HCT116 (cell line): ENCODE data around the gene MAP3K6. TPM values are rescaled to one million over a fixed set of nuclear protein-coding genes. Genes with fewer than 3 reads are reported as not detected.
A peak's percentile ranks its signal among the peaks of the same experiment; 100 is the strongest.

Experiments
- ATAC-seq: fragments of 200-7000 bp; cut with Tn5 transposase; 2 replicates; pipeline ENCODE4 v1.9.1; 2020; ENCODE audit warnings: mild to moderate bottlenecking, moderate library complexity
- Bru-seq: library from RNA; stranded (reverse); fragments of 400-500 nt; gene quantifications from one replicate; lab custom pipeline; 2021; lab: Mats Ljungman, UMichigan
- BruChase-seq, 2 experiments: library from RNA; stranded (reverse); fragments of 400-500 nt; gene quantifications; one replicate each; lab custom pipeline; 2021; lab: Mats Ljungman, UMichigan
- BruUV-seq: library from RNA; stranded (reverse); fragments of 400-500 nt; replicated peaks from 2 replicates; lab custom pipeline; 2021; lab: Mats Ljungman, UMichigan
- CTCF ChIA-PET: fragments of 300-600 bp; sonication (Branson Sonifier 250); formaldehyde crosslinking; loops from one replicate; lab custom pipeline; 2021; ENCODE audit warnings: antibody characterized with exemption; lab: Charles Lee
- POLR2A ChIA-PET: fragments of 300-600, 350-600 bp; sonication (Branson Sonifier 250); formaldehyde crosslinking; loops from one replicate; lab custom pipeline; 2021; ENCODE audit warnings: antibody characterized with exemption; lab: Charles Lee
- RAD21 ChIA-PET, 2 experiments: fragments of 300-600 bp; sonication (Branson Sonifier 250); formaldehyde crosslinking; loops; one replicate each; lab custom pipeline; 2023; ENCODE audit warnings: low total read pairs in 2 of 2; ENCODE audit not compliant: uncharacterized antibody in 2 of 2, unreplicated experiment in 2 of 2, low non-redundant PET in 1 of 2; lab: Charles Lee
- DNase-seq: peaks from one replicate; pipeline ENCODE4 v3.0.0-alpha.2; 2010; ENCODE audit warnings: low read depth, low spot score
- H2AFZ ChIP-seq: fragments of 200-600 bp; shearing (Covaris generic), sonication (generic); 2 replicates; pipeline ENCODE4 v1.6.1; 2017; ENCODE audit warnings: low read depth, mixed run types, mixed read lengths, antibody characterized with exemption, low read length; ENCODE audit not compliant: poor library complexity, severe bottlenecking
- H3K27ac ChIP-seq: 2 replicates; pipeline ENCODE4 v1.5.1; 2012; ENCODE audit warnings: low read depth, low read length
- H3K27me3 ChIP-seq: fragments of 200-600 bp; sonication (generic); 2 replicates; pipeline ENCODE4 v1.6.1; 2016; ENCODE audit warnings: mixed run types, low read length, mixed read lengths; ENCODE audit not compliant: insufficient read depth
- H3K36me3 ChIP-seq, 2 experiments: fragments of 200-500 bp in 1 of 2; fragments of 200-600 bp in 1 of 2; sonication (Bioruptor generic) in 1 of 2; sonication (generic) in 1 of 2; 2 replicates each; pipeline versions ENCODE4 v1.5.1 to v1.6.1; 2014 to 2016; ENCODE audit warnings: low read length in 2 of 2, inconsistent platforms in 1 of 2, mixed read lengths in 1 of 2, mixed run types in 1 of 2; ENCODE audit not compliant: insufficient read depth in 2 of 2, control insufficient read depth in 1 of 2
- H3K4me1 ChIP-seq, 2 experiments: fragments of 200-600 bp in 1 of 2; sonication (generic) in 1 of 2; 2 replicates each; pipeline versions ENCODE4 v1.5.1 to v1.6.1; 2012 to 2017; ENCODE audit warnings: low read length in 2 of 2, inconsistent platforms in 1 of 2, mild to moderate bottlenecking in 1 of 2, mixed read lengths in 1 of 2, mixed run types in 1 of 2, moderate library complexity in 1 of 2; ENCODE audit not compliant: insufficient read depth in 2 of 2, control insufficient read depth in 1 of 2
- H3K4me2 ChIP-seq: fragments of 200-600 bp; sonication (generic); 2 replicates; pipeline ENCODE4 v1.6.1; 2017; ENCODE audit warnings: mixed run types, low read length, mixed read lengths
- H3K4me3 ChIP-seq, 2 experiments: fragments of 200-600 bp in 1 of 2; sonication (generic) in 1 of 2; replicated peaks in 1 of 2; 2 replicates each; pipeline ENCODE4 v1.5.1; 2011 to 2016; ENCODE audit warnings: low read length in 2 of 2, control low read depth in 1 of 2, low read depth in 1 of 2, mild to moderate bottlenecking in 1 of 2, mixed read lengths in 1 of 2, mixed run types in 1 of 2
- H3K79me2 ChIP-seq: fragments of 200-600 bp; sonication (generic); 2 replicates; pipeline ENCODE4 v1.6.1; 2017; ENCODE audit warnings: mild to moderate bottlenecking, mixed run types, low read length, moderate library complexity, mixed read lengths; ENCODE audit not compliant: insufficient read depth
- H3K9ac ChIP-seq: fragments of 200-600 bp; sonication (generic); 2 replicates; pipeline ENCODE4 v1.6.1; 2016; ENCODE audit warnings: low read length, mixed read lengths
- H3K9me2 ChIP-seq: fragments of 200-600 bp; sonication (generic), shearing (Covaris generic); 2 replicates; pipeline ENCODE4 v1.6.1; 2017; ENCODE audit warnings: mixed run types, mild to moderate bottlenecking, moderate library complexity; ENCODE audit not compliant: insufficient read depth
- H3K9me3 ChIP-seq, 2 experiments: fragments of 200-500 bp in 1 of 2; fragments of 200-600 bp in 1 of 2; sonication (Bioruptor generic) in 1 of 2; sonication (generic) in 1 of 2; 2 replicates each; pipeline ENCODE4 v1.6.1; 2014 to 2017; ENCODE audit warnings: low read length in 2 of 2, mixed read lengths in 2 of 2, inconsistent platforms in 1 of 2, low read depth in 1 of 2, mild to moderate bottlenecking in 1 of 2, mixed run types in 1 of 2, moderate library complexity in 1 of 2; ENCODE audit not compliant: control insufficient read depth in 1 of 2, insufficient read depth in 1 of 2
- H4K20me1 ChIP-seq: fragments of 200-600 bp; sonication (generic), shearing (Covaris generic); 2 replicates; pipeline ENCODE4 v1.6.1; 2017; ENCODE audit warnings: mixed run types, mild to moderate bottlenecking, moderate library complexity; ENCODE audit not compliant: insufficient read depth
- CBX3 ChIP-seq: IDR thresholded peaks from 2 replicates; pipeline ENCODE4 v1.6.1; 2012; ENCODE audit warnings: low read depth
- CEBPB ChIP-seq: IDR thresholded peaks from 2 replicates; pipeline ENCODE4 v1.6.1; 2012; ENCODE audit warnings: low read depth
- ELF1 ChIP-seq: IDR thresholded peaks from 2 replicates; pipeline ENCODE4 v1.6.1; 2012; ENCODE audit warnings: low read depth, borderline replicate concordance
- EZH2 ChIP-seq: fragments of 200-600 bp; sonication (generic); IDR thresholded peaks from 2 replicates; pipeline ENCODE4 v1.6.1; 2017; ENCODE audit warnings: antibody characterized with exemption, mixed run types
- EZH2phosphoT487 ChIP-seq: fragments of 200-600 bp; IDR thresholded peaks from 2 replicates; pipeline ENCODE4 v1.6.1; 2018; ENCODE audit warnings: antibody characterized with exemption, borderline replicate concordance
- JUND ChIP-seq: IDR thresholded peaks from 2 replicates; pipeline ENCODE4 v1.6.1; 2012
- POLR2AphosphoS5 ChIP-seq: IDR thresholded peaks from 2 replicates; pipeline ENCODE4 v1.6.1; 2011; ENCODE audit warnings: mild to moderate bottlenecking, low read depth, low read length, moderate library complexity
- RAD21 ChIP-seq: IDR thresholded peaks from 2 replicates; pipeline ENCODE4 v1.6.1; 2012; ENCODE audit warnings: low read depth, mild to moderate bottlenecking
- SIN3A ChIP-seq: IDR thresholded peaks from 2 replicates; pipeline ENCODE4 v1.6.1; 2012; ENCODE audit warnings: low read depth
- SP1 ChIP-seq: IDR thresholded peaks from 2 replicates; pipeline ENCODE4 v1.6.1; 2012; ENCODE audit warnings: low read depth
- TCF7L2 ChIP-seq: IDR thresholded peaks from 2 replicates; pipeline ENCODE4 v1.7.0; 2011; ENCODE audit warnings: borderline replicate concordance, inconsistent platforms; ENCODE audit not compliant: insufficient read depth, insufficient read length; ENCODE audit errors: extremely low read depth
- ZFX ChIP-seq: fragments of 450-650 bp; IDR thresholded peaks from 2 replicates; pipeline ENCODE4 v1.6.1; 2017
- intact Hi-C: fragments of 100-400 bp; cut with micrococcal nuclease; formaldehyde crosslinking; loops from 2 replicates; pipeline ENCODE4 v1.10.0; 2022
- long read RNA-seq: library from polyadenylated mRNA; unstranded; transcript quantifications from one replicate; pipeline ENCODE4 v2.0.0, GENCODE V29; 2021; ENCODE audit not compliant: unreplicated experiment
- polyA plus RNA-seq: library from polyadenylated mRNA; unstranded; fragments of >200 nt; gene quantifications from 2 replicates; pipeline ENCODE4 v1.2.1, GENCODE V29; 2012; ENCODE audit warnings: missing spikeins
- total RNA-seq: library from RNA; stranded (reverse); gene quantifications from one replicate; pipeline ENCODE4 v1.2.1, GENCODE V29; 2021; ENCODE audit not compliant: unreplicated experiment
- TF ChIP-seq, protein P1 (sequence below), 3 experiments: fragments of 200-600 bp in 1 of 3; sonication (generic) in 1 of 3; IDR thresholded peaks in 2 of 3; conservative IDR thresholded peaks in 1 of 3; 2 replicates each; pipeline ENCODE4 v1.5.1; 2012 to 2017; ENCODE audit warnings: low read depth in 2 of 3, low read length in 2 of 3, antibody characterized with exemption in 1 of 3, borderline replicate concordance in 1 of 3, control low read depth in 1 of 3, mild to moderate bottlenecking in 1 of 3, mixed read lengths in 1 of 3, mixed run types in 1 of 3, moderate library complexity in 1 of 3; ENCODE audit not compliant: insufficient read depth in 1 of 3
- TF ChIP-seq, protein P2 (sequence below): IDR thresholded peaks from 2 replicates; pipeline ENCODE4 v1.6.1; 2012; ENCODE audit warnings: low read depth

MAP3K6 gene, protein sequence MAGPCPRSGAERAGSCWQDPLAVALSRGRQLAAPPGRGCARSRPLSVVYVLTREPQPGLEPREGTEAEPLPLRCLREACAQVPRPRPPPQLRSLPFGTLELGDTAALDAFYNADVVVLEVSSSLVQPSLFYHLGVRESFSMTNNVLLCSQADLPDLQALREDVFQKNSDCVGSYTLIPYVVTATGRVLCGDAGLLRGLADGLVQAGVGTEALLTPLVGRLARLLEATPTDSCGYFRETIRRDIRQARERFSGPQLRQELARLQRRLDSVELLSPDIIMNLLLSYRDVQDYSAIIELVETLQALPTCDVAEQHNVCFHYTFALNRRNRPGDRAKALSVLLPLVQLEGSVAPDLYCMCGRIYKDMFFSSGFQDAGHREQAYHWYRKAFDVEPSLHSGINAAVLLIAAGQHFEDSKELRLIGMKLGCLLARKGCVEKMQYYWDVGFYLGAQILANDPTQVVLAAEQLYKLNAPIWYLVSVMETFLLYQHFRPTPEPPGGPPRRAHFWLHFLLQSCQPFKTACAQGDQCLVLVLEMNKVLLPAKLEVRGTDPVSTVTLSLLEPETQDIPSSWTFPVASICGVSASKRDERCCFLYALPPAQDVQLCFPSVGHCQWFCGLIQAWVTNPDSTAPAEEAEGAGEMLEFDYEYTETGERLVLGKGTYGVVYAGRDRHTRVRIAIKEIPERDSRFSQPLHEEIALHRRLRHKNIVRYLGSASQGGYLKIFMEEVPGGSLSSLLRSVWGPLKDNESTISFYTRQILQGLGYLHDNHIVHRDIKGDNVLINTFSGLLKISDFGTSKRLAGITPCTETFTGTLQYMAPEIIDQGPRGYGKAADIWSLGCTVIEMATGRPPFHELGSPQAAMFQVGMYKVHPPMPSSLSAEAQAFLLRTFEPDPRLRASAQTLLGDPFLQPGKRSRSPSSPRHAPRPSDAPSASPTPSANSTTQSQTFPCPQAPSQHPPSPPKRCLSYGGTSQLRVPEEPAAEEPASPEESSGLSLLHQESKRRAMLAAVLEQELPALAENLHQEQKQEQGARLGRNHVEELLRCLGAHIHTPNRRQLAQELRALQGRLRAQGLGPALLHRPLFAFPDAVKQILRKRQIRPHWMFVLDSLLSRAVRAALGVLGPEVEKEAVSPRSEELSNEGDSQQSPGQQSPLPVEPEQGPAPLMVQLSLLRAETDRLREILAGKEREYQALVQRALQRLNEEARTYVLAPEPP (N-terminal part only)
- total RNA-seq (30.2 TPM), Bru-seq, nascent RNA (percentile 42 among the genes with signal in this experiment), BruChase-seq, experiment 1, labeled RNA remaining after a 6-hour chase (percentile 61 among the genes with signal in this experiment), BruChase-seq, experiment 2, labeled RNA remaining after a 2-hour chase (percentile 56 among the genes with signal in this experiment)
- 26.8 and 30.2 TPM in 2 replicates for polyA plus RNA-seq
- long read RNA-seq, full-length matches to known transcripts: 7 of 40 reads
- long read RNA-seq, partial matches to known transcripts: 22 of 40 reads
- long read RNA-seq, other reads (novel, unspliced or antisense): 11 of 40 reads

DNA sequence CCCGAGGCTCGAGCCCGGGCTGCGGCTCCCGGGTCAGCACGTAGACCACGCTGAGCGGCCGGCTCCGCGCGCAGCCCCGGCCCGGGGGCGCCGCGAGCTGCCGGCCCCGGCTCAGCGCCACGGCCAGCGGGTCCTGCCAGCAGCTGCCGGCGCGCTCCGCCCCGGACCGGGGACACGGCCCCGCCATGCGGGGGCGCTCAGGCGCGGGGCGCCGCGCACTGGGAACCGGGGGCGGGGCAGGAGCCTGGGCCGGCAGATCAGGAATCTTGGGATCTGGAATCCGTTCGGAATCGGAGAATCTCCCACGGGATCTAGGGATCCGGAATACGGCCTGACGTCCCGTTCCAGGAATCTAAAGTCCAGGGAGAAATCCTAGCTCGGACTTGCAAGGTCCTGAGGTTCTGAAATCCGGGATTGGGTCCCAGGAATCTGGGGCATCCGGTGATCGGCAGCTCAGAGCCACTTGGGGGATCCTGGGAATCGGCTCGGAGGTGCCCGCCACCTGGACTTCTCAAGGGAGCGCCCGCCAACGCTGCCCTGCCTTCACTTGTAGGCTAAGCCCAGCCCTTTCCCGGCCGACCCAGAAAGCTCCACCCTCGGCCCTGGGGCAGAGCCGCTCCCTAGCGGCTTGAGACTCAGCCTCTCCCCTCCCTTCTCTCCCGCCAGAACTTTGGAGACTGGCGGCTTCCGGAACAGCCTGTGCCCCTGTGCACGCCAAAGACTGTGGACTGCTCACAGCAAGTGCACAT, at the start of gene MAP3K6:
TSS of gene MAP3K6 (minus strand) at position 551 of the 749 bp plus-strand sequence. CDS start at position 187, 364 bp downstream.
- Histone ChIP-seq H3K9ac (peak within 1 kb of the TSS; percentile 78), H4K20me1 (no peaks in the 10 kb centered on the region), H3K36me3 (peaks cover 0 to 4% of the 10 kb centered on the region in 2 experiments; a peak in 1 of 4 replicates), H3K27me3 (no peaks in the 10 kb centered on the region), H3K4me3 (peak within 1 kb of the TSS; percentile 67 to 69), H3K79me2 (peaks cover 3% of the 10 kb centered on the region; the same call in 1 of the 2 replicates), H3K27ac (peak within 1 kb of the TSS; percentile 100), H2AFZ (peak within 1 kb of the TSS; percentile 70), H3K9me2 (no peaks in the 10 kb centered on the region), H3K4me2 (peak within 1 kb of the TSS; percentile 95), H3K9me3 (no peaks in the 10 kb centered on the region), H3K4me1 (peaks cover 12 to 32% of the 10 kb centered on the region in 2 experiments)
- peak; percentile 75 for ATAC-seq
- intact Hi-C loops: no loop called here
- BruUV-seq: no TSS peak
- POLR2A ChIA-PET: interaction anchor here (0.6 to 2.6 kb wide), 13 partner anchors 9 to 367 kb away, joined by 3 to 26 read pairs (median 4); partner anchors contain the start of genes CD164L2 and GPR3
- peak; percentile 43 for DNase-seq
- CTCF ChIA-PET: interaction anchor here (1.0 to 3.3 kb wide), 13 partner anchors 9 to 322 kb away, joined by 3 to 28 read pairs (median 7); partner anchors contain the start of genes CD164L2, GPR3 and SYTL1
- RAD21 ChIA-PET: interaction anchor here in 1 of 2 experiments (0.5 kb wide), 1 partner anchor 406 kb away, joined by 3 read pairs; the partner anchor contains the start of gene KDF1
- no peak for TF ChIP-seq JUND
- TF ChIP-seq ZFX: peak; percentile 30; the same call in 1 of the 2 replicates
- no peak for TF ChIP-seq EZH2
- TF ChIP-seq CBX3: no peak
- no peak for TF ChIP-seq SIN3A
- no peak for TF ChIP-seq ELF1
- no peak for TF ChIP-seq EZH2phosphoT487
- TF ChIP-seq POLR2AphosphoS5: peak; percentile 78
- no peak for TF ChIP-seq CEBPB
- TF ChIP-seq, protein P1, sequence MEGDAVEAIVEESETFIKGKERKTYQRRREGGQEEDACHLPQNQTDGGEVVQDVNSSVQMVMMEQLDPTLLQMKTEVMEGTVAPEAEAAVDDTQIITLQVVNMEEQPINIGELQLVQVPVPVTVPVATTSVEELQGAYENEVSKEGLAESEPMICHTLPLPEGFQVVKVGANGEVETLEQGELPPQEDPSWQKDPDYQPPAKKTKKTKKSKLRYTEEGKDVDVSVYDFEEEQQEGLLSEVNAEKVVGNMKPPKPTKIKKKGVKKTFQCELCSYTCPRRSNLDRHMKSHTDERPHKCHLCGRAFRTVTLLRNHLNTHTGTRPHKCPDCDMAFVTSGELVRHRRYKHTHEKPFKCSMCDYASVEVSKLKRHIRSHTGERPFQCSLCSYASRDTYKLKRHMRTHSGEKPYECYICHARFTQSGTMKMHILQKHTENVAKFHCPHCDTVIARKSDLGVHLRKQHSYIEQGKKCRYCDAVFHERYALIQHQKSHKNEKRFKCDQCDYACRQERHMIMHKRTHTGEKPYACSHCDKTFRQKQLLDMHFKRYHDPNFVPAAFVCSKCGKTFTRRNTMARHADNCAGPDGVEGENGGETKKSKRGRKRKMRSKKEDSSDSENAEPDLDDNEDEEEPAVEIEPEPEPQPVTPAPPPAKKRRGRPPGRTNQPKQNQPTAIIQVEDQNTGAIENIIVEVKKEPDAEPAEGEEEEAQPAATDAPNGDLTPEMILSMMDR (IDR thresholded peaks at IDR 0.05 in 2 of 3, conservative IDR thresholded peaks at IDR 0.05 in 1 of 3; ENCODE audit: borderline replicate concordance in 1 of 3, insufficient read depth in 1 of 3, low read depth in 2 of 3, low read length in 2 of 3): peak in 2 of 3 experiments; percentile 36 to 38; a peak in 3 of 6 replicates
- TF ChIP-seq RAD21: no peak
- TF ChIP-seq SP1: no peak
- no peak for TF ChIP-seq TCF7L2
- TF ChIP-seq, protein P2, sequence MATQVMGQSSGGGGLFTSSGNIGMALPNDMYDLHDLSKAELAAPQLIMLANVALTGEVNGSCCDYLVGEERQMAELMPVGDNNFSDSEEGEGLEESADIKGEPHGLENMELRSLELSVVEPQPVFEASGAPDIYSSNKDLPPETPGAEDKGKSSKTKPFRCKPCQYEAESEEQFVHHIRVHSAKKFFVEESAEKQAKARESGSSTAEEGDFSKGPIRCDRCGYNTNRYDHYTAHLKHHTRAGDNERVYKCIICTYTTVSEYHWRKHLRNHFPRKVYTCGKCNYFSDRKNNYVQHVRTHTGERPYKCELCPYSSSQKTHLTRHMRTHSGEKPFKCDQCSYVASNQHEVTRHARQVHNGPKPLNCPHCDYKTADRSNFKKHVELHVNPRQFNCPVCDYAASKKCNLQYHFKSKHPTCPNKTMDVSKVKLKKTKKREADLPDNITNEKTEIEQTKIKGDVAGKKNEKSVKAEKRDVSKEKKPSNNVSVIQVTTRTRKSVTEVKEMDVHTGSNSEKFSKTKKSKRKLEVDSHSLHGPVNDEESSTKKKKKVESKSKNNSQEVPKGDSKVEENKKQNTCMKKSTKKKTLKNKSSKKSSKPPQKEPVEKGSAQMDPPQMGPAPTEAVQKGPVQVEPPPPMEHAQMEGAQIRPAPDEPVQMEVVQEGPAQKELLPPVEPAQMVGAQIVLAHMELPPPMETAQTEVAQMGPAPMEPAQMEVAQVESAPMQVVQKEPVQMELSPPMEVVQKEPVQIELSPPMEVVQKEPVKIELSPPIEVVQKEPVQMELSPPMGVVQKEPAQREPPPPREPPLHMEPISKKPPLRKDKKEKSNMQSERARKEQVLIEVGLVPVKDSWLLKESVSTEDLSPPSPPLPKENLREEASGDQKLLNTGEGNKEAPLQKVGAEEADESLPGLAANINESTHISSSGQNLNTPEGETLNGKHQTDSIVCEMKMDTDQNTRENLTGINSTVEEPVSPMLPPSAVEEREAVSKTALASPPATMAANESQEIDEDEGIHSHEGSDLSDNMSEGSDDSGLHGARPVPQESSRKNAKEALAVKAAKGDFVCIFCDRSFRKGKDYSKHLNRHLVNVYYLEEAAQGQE: no peak
